Measurements from ENCODE around the gene EED.
"Not testable (repeated sequence)": the region's sequence is repeated elsewhere in the genome, so short reads cannot be mapped to it uniquely, and the experiment has no call there.

EED gene

DNA sequence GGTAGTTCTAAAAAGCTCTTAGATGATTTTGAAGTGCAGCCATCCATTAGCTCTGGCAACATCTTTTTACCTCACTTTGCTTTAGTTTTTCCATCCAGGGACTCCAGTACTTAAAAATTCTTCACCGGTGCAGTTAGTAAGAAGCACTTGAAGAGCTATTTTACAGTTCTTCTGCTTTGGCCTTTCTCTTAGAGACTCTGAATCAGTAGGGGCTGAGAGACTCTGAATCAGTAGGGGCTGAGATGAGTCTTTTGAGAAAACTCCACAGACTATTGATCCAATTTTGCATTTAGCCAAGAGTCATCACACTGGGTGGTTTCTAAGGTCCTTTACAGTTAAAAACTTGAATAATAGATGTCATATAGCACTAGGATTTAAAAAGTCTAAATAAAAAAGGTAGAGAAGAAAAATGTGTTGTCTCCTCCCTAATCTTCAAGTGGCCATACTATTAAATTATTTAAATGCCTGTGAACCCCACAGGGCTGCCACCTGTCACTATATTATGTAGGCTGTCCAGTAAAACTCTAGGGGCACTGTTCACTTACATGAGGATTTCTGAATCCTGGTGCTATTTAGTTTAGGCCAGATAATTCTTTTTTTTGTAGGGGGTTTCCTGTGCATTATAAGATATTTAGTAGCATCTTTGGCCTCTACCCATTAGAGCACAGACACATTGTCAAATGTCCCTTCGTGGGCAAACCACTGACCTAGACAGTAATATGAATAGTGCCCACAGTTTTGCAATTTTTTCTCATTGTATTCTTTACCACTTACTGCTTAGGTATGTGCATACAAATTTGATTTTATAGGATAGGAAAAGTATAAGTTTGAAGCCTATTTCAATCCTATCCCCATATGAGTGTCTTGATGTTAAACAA, 31.2 kb downstream of the EED start:
- TF ChIP-seq GATA1 (IDR thresholded peaks at IDR 0.05; ENCODE audit: low read depth, low read length) = no peak
- TF ChIP-seq POLR2A (IDR thresholded peaks at IDR 0.05; ENCODE audit: low read length) = no peak
- no peak for DNase-seq

DNA sequence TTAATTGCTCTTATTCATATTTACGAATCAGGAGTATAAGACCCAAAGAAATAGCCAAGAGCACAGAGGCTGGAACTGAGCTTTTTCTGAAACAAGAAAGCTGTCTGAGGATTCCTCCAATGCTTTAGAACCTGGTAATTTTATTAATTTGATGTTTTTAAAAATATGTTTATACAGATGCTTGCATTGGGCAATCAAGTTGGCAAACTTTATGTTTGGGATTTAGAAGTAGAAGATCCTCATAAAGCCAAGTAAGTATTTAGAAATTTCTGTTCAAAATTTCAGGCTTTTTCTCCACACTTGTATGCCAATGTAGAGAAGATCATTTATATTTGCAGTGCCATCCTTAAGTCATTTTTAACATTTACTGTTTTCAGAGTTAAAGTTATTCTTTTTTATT, 33.2 kb downstream of the EED start:
- TF ChIP-seq POLR2A (IDR thresholded peaks at IDR 0.05; ENCODE audit: low read length) (no peak), GATA1 (IDR thresholded peaks at IDR 0.05; ENCODE audit: low read depth, low read length) (no peak)
- DNase-seq = no peak

DNA sequence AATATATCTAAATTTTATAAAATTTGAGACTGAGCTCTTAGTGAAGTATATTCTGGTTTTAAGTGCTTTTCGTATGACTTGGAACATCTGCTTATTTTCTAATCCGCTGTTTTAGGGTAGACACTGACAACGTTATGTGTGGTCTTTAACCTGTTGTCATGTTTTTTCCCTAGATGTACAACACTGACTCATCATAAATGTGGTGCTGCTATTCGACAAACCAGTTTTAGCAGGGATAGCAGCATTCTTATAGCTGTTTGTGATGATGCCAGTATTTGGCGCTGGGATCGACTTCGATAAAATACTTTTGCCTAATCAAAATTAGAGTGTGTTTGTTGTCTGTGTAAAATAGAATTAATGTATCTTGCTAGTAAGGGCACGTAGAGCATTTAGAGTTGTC, 33.7 kb downstream of the EED start:
- TF ChIP-seq POLR2A (IDR thresholded peaks at IDR 0.05; ENCODE audit: low read length) (no peak), GATA1 (IDR thresholded peaks at IDR 0.05; ENCODE audit: low read depth, low read length) (no peak)
- DNase-seq = no peak

DNA sequence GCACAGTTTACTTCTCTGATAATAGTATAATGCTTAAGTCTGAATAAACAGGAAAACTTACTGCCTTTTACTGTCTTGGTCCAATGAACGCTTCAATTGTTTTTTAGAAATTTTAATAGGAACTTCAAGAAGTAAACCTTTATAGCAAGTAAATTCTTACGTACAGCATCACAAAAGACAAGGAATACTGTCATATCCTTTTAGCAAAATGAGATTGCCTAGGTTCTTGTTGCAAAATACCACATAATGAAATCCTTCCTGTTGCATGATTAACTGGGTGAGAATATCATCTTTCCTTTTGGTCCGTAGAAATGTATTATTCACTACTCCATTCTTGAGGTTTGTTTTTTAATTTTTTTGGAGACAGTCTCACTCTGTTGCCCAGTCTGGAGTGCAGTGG, 35.2 kb downstream of the EED start:
- DNase-seq = peak; percentile 8 to 10
- TF ChIP-seq POLR2A (IDR thresholded peaks at IDR 0.05; ENCODE audit: low read length) = no peak
- no peak for TF ChIP-seq GATA1 (IDR thresholded peaks at IDR 0.05; ENCODE audit: low read depth, low read length)

DNA sequence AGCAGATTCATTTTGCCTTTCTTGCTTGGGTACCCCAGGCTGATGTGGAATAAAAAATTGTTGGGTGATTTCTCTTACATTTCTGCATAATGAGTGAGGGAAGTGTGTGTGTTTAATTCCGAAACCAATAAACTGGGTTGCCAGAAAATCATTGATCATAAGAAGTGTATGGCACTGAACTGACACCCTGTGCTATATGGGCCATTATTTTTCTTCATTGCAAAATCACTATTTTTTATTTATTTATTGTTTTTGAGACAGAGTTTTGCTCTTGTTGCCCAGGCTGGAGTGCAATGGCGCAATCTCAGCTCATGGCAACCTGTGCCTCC, 42.9 kb downstream of the EED start:
- TF ChIP-seq POLR2A (IDR thresholded peaks at IDR 0.05; ENCODE audit: low read length) (no peak), GATA1 (IDR thresholded peaks at IDR 0.05; ENCODE audit: low read depth, low read length) (no peak)
- DNase-seq = no peak

DNA sequence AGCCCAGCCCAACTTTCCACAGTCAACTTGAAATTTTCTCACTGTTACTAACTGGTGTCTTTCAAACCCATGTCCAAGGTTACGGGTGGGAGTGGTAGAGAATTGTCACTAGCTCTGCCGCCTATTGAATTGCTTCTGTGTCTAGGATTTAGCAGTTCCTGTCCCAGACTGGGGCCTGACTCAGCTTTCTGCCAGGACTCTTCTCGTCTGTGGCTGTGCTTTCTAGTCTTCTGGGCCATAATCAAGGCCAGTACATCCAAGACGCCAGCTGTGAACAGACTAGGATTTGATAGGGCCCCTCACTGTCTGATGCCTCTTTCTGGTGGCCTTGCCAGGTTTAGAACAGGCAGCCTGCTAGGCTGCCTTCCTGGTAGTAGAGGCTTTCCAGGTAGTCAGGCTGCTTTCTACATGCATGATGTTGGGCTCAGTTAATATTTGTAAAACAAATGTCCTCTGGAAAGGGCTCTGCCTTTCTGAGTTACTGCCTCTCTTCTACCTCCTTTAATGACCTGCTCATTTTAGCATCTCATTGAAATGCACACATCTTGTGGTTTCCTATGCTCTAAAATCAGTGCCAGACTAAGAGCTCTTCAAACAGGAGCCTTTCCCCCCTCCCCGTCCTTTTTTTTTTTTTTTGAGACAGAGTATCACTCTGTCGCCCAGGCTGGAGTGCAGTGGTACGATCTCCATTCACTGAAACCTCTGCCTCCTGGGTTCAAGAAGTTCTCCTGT, 44.4 kb downstream of the EED start:
- peak in 1 of 2 experiments; percentile 7 for DNase-seq
- TF ChIP-seq GATA1 (IDR thresholded peaks at IDR 0.05; ENCODE audit: low read depth, low read length) (no peak), POLR2A (IDR thresholded peaks at IDR 0.05; ENCODE audit: low read length) (no peak)

DNA sequence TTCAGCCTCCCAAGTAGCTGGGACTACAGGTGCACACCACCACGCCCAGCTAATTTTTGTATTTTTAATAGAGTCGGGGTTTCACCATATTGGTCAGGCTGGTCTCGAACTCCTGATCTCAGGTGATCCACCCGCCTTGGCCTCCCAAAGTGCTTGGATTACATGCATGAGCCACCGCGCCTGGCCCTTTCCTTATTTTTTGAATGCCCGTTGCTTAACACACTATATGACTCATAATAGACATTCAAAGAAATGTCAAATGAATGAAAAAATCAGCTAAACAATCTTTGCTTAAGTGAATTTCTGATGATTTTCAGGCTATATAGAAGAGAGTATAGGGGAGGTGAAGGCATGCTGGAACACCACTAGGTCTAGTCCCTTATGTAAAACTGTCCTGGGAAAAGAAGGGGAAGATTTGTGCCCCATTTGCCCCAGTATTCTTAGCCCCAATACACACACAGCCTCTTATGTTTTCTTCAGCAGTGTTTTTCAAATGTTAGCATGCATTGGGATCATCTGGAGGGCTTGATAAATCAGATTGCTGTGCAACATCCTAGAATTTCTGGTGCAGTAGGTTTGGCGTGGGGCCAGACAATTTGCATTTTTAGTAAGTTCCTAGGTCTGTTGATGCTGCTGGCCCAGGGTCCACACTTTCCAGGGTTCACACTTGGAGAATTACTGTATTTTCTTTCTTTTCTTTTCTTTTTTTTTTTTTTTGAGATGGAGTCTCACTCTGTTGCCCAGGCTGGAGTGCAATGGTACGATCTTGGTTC, 45.1 kb downstream of the EED start:
- DNase-seq = not testable (repeated sequence)

DNA sequence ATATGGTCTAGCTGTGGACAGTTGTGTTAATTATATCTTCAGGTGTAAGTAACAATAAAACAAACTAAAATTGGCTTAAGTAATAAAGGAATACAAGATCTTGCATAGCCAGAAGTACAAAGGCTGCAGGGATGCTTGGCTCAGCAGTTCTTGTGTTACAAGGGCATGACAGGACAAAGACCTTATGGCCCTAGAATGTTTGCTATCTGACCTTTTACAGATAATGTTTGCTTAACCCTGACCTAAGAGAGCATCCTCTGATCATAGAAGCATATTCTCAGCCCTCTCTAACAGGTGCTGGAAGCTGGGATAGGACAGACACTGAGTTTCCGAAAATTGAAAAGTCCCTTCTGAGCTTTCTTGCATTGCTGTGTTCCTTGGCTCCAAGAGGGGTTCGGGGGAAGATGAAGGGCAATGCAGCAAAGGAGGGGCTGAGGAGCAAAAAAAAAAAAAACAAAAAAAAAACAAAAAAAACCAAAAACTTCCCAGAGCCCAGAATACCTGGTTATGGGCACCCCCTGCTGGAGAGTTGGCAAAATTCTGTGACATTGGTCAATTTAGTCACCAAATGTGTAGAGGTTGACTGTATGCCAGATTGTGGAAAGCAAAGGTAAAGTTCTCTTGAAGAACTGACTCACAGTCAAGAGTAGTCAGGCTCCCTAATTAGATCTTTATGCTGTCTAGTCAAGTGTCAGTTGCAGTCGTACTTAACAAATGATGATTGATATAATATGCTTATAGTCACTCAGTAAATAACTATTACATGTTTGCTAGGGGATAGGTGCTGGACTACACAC, 47.1 kb downstream of the EED start:
- TF ChIP-seq GATA1 (IDR thresholded peaks at IDR 0.05; ENCODE audit: low read depth, low read length) (no peak), POLR2A (IDR thresholded peaks at IDR 0.05; ENCODE audit: low read length) (no peak)
- peak; percentile 64 to 80 for DNase-seq

DNA sequence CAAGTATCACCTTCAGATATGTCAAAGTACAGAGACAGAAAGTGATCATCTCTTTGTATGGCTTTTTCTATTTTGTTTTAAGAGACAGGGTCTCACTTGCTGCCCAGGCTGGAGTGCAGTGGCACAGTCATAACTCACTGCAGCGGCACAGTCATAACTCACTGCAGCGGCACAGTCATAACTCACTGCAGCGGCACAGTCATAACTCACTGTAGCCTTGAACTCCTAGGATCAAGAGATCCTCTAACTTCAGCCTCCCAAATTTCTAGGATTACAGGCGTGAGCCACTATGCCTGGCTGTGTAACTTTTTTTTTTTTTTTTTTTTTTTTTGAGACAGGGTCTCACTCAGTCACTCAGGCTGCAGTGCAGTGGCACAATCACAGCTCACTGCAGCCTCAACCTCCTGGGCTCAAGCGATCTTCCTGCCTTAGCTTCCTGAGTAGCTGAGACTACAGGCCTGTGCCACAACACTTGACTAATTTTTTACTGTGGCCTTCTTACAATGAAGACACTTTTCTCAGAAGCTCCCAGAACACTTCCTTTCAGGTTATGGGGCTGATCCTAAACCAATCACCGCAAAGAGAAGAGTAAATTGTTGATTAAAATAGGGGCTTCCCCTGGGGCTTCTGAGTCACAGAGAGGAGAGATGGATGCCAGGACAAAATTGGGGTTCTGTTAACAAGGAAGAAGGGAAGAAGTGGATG, 48.5 kb downstream of the EED start:
- no peak for DNase-seq
- no peak for TF ChIP-seq GATA1 (IDR thresholded peaks at IDR 0.05; ENCODE audit: low read depth, low read length)
- TF ChIP-seq POLR2A (IDR thresholded peaks at IDR 0.05; ENCODE audit: low read length) = no peak

DNA sequence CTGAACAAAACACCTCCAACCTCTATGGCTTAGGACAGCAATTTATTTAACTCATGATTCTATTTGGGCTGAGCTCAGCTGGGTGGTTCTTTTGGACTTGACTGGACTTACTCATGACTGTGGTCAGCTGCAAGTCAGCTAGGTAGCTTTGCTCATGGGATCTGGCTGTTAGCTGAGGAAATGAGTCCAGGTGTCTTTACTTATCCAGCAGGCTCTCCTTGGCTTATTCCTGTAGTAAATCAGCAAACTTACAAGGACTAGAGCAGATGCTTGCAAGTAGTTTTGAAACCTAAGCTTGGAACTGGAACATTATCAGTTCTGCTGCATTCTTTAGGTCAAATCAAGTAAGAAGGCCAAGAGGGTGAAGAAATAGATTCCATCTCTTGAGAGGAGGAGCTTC, 49.5 kb downstream of the EED start:
- no peak for DNase-seq
- TF ChIP-seq POLR2A (IDR thresholded peaks at IDR 0.05; ENCODE audit: low read length) (no peak), GATA1 (IDR thresholded peaks at IDR 0.05; ENCODE audit: low read depth, low read length) (no peak)

DNA sequence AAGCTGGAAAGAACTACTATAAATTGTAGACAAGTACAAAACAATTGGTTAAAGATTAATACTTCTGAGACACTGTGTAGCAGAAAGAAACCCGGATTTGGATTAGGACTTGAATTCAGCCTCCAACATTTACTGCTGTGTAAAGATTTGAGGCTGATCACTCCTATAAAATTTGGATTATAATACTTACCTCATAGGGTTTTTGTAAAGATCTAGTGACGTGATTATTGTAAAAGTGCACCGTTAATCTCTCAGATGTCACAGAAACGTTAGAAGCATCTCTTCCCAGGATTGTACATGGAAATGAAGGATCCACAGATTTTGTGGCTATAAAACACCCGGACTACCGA, 57.2 kb downstream of the EED start:
- TF ChIP-seq GATA1 (IDR thresholded peaks at IDR 0.05; ENCODE audit: low read depth, low read length) (no peak), POLR2A (IDR thresholded peaks at IDR 0.05; ENCODE audit: low read length) (no peak)
- DNase-seq = no peak

DNA sequence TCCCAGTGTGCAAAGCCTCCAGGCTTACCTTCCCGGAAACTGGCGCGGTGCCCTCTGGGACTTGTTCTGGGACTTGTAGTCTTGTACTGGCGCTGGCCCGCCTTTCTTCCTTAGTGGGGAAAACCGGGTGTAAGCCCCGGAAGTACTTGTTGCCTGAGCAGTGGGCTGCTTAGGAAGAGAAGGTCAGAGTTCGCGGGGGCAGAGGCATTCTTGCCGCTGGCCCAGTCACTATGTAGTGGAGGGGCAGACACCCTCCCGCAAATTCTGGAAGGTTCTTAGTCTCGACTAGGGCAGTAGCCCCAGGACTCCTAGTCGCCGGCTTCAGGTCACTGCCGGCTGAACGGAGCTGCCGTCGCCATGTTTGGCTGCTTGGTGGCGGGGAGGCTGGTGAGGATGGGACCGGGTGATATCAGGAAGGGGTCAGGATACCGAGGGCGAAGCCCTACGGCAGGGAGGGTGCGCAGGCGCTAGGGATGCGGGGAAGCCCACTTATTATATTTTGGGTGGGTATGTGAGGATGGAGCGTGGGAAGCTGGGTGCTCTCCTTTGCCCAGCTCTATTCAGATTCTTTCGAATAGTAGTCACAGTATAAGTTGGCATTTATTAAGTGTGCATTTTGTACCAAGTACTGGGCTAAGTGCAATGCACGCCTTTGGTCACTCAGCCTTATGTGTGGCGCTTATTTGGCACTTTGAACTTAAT, 57.7 kb downstream of the EED start, which contains the start of gene HIKESHI:
Gene HIKESHI, plus strand, starts transcription at position 149 of the 702 bp plus-strand sequence. Its CDS starts 209 bp downstream, at position 358.
- no peak for TF ChIP-seq GATA1 (IDR thresholded peaks at IDR 0.05; ENCODE audit: low read depth, low read length)
- peak; percentile 92 for TF ChIP-seq POLR2A (IDR thresholded peaks at IDR 0.05; ENCODE audit: low read length)
- peak; percentile 92 to 94 for DNase-seq

Measured in erythroblast (primary cell).